GM23248 (cell line): ENCODE results near the gene VAV2.

Experiments
- EZH2 ChIP-seq: fragments of 200-600 bp; sonication (generic); IDR thresholded peaks from 2 replicates; pipeline ENCODE4 v1.6.1; 2018; ENCODE audit warnings: antibody characterized with exemption, mild to moderate bottlenecking; ENCODE audit not compliant: insufficient read depth, poor library complexity, severe bottlenecking
- EZH2phosphoT487 ChIP-seq: fragments of 200-600 bp; sonication (generic); IDR thresholded peaks from 2 replicates; pipeline ENCODE4 v1.6.1; 2018; ENCODE audit warnings: antibody characterized with exemption, moderate library complexity, mild to moderate bottlenecking, low read depth; ENCODE audit not compliant: insufficient read depth

DNA sequence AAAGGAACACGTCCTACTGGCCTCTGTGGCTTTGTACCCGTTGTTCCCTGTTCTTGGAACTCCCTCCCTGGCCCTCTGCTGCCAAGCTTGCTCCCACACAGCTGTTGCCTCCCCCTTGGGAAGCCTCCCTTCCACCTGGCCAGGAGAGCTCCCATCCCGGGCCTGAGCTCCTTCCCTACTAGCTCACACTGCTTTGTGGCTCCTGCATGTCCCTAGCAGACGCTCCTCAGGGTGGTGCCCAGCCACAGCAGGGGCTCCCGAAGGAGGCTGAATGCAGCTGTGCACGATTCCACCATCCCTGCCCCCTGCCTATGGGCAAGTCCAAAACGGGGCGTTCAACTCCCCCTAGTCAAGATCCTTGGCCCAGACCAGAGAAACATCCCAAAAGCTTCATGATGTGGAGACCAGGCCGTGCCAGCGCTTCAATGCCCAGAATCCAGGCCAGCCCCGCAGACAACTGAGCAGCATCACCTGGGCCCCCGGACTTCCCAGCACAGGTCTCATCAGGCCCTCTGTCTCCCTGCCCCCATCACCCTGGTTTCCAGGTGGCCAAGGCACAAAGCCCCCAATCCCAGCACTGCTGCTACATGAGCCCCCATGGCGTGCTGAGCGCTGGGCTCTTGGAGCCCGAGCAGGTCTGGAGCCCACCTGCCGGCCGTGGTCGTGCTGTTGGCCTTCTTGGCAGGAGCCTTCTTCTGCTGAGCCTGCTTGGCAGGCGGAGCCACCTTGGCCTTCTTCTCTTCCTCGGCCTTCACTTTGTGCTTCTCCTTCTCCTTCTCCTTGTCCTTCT is 47.5 kb upstream of the VAV2 start:
- TF ChIP-seq EZH2 (no peak), EZH2phosphoT487 (no peak)
